ENCODE measurements around the gene ATP9A.

- no peak for TF ChIP-seq CTCF (IDR thresholded peaks at IDR 0.05 in 2 of 3, conservative IDR thresholded peaks at IDR 0.05 in 1 of 3; ENCODE audit: borderline replicate concordance in 1 of 3, insufficient read depth in 1 of 3, low read depth in 2 of 3, low read length in 2 of 3)
- TF ChIP-seq, protein P1, sequence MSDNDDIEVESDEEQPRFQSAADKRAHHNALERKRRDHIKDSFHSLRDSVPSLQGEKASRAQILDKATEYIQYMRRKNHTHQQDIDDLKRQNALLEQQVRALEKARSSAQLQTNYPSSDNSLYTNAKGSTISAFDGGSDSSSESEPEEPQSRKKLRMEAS (IDR thresholded peaks at IDR 0.05), result no peak
These were observed 167.2 kb downstream of the ATP9A start for GRCh38 chr20:51600950-51601349.

All from HCT116 (cell line).